Measurements from ENCODE around the gene ELAVL4. TPM values are rescaled to one million over a fixed set of nuclear protein-coding genes. Genes with fewer than 3 reads are reported as not detected.

The ELAVL4 gene
- total RNA-seq, 1 donor from 2014 or later, result not detected

GRCh38 chr1:50179639-50180038 is 70.9 kb downstream of the ELAVL4 start:
- DNase-seq (ENCODE audit: low read depth), result peak; percentile 7

DNA sequence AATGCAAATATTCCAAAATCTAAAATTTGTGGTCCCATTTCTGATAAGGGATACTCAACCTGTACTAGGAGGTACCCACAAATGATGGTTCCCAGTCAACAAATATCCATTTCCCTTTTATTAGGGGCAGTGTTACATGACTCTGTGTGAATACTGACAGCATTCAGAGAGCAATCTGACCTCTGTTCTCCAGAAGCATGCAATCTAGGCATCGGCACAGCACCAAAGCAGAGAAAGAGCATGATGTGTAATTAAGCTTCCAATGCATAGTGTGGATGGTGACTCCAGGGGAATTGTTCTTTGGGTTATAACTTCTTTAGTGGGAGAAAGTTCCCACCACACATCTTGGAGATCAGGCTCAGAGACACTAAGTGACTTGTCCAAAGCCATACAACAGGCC is 71.6 kb downstream of the ELAVL4 start:
- no peak for DNase-seq (ENCODE audit: low read depth)

- DNase-seq (ENCODE audit: low read depth), result peak; percentile 26
Observed at GRCh38 chr1:50181027-50181663, 72.4 kb downstream of the ELAVL4 start.

GRCh38 chr1:50183378-50184133 is 74.8 kb downstream of the ELAVL4 start:
- no peak for DNase-seq (ENCODE audit: low read depth)

DNA sequence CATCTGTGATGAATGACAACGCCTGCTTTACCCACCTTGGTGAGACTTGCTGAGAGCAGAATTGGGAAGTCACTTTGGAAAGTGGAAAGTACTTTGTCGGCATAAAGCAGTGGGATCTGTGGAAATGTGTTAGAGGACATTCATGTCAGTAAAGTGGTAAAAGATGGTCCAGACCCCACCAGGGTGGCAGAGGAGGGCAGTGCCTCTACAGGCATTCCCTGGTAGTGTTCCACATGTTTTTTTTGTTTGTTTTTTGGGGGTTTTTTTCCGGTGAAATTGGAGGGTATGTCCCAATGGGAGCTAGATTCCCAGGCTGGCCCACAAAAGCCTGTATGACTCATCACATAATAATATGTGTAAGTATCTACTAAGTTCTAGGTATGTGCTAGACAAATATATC is 80.6 kb downstream of the ELAVL4 start:
- DNase-seq (ENCODE audit: low read depth), result no peak

DNA sequence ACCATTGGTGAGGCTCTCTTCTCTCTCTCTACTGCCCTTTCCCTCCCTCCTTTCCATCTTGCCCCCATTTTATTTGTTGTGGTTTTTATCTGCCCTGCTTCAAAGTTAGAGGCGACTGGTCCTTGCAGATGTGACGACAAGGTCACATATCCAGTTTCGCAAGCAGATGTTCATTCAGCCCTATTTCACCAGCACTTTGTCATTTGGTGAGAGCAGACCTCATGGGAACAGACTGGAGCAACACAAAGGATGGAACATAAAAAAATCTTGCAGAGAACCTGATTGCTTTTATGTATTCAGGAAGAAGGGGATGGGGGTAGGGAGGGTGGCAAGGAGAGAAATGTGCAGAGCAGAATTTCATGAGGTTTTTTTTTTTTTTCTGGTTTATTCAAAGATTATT is 84.3 kb downstream of the ELAVL4 start:
- no peak for DNase-seq (ENCODE audit: low read depth)

DNA sequence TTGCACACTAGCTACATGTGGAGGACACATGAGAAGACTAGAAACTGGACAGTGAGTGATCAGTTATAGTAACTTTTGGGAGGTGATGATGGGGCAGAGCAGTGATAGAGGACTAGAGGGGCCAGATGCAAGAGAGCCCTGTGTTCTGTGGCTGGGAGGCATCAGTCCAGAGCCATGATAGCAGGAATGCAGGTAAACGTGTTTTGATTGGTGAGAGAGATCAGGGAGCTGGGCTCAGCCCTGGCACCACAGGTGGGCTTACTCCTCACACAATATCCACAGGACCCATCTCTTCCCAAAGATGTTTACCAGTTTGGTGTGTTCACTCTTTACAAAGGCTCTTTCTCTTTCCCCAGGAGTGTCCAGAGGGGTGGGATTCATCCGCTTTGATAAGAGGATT is 86.5 kb downstream of the ELAVL4 start:
- DNase-seq (ENCODE audit: low read depth), result no peak

GRCh38 chr1:50196081-50196480 is 87.4 kb downstream of the ELAVL4 start:
- no peak for DNase-seq (ENCODE audit: low read depth)

- no peak for DNase-seq (ENCODE audit: low read depth)
Observed at GRCh38 chr1:50197216-50197615, 88.5 kb downstream of the ELAVL4 start.

DNA sequence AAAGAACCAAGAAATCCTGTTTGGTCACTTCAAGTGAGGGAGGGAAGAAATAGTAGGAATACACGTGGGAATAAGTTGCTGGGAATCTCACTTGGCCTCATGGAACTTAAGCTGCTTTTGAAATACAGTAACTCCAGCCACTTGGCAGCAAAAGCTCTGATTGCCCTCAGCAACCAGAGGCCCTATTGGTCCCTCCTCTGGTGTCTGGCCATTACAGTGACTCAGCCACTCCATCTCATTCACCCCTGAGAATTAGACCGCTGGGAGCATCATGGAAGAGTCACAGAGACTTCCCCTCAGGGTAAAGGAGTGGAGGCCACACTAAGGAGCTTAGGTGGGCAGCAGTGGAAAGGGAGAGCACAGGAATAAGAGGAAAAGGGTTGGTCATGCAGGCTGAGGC is 99.6 kb downstream of the ELAVL4 start:
- DNase-seq (ENCODE audit: low read depth), result no peak

DNA sequence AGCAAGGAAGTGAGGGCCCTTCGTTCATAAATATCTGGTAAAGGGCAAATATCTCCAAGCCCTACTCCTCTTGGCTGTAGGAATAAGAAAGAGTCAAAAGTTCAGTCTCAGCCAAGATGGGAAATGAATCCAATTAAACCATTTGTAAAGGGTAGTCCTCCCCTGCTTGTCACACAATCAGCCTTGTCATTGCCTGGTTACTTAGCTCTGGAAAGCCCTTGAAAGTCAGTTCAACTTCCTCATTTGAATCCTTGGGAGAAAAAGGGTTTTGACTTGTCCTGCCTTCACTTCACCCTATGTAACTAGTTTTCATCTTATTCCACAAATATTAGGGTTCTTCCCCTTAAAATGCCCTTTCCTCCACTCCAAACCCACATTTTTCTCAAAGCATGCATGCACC is 100.0 kb downstream of the ELAVL4 start:
- no peak for DNase-seq (ENCODE audit: low read depth)

DNA sequence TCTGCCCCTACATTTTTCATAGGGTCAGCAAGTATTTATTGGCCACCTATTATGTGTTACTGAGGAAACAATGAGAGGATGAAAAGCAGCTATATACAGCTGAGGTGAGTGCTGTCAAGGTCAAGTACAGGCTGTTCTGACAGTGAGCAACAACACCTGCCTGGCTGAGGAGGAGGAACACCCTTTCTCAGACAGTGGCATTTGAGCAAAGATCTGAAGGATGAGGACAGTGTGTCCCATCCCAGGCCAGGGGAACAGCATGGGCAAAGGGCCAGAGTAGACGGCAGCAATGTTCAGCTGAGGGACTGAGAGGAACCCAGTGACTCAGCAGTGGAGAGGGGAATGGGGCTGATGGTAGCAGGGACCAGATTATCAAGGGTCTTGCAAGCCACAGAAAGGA is 101.0 kb downstream of the ELAVL4 start:
- DNase-seq (ENCODE audit: low read depth), result no peak

GRCh38 chr1:50213505-50213904 is 104.8 kb downstream of the ELAVL4 start:
- no peak for DNase-seq (ENCODE audit: low read depth)

GRCh38 chr1:50214717-50215116 is 106.0 kb downstream of the ELAVL4 start:
- DNase-seq (ENCODE audit: low read depth), result no peak

DNA sequence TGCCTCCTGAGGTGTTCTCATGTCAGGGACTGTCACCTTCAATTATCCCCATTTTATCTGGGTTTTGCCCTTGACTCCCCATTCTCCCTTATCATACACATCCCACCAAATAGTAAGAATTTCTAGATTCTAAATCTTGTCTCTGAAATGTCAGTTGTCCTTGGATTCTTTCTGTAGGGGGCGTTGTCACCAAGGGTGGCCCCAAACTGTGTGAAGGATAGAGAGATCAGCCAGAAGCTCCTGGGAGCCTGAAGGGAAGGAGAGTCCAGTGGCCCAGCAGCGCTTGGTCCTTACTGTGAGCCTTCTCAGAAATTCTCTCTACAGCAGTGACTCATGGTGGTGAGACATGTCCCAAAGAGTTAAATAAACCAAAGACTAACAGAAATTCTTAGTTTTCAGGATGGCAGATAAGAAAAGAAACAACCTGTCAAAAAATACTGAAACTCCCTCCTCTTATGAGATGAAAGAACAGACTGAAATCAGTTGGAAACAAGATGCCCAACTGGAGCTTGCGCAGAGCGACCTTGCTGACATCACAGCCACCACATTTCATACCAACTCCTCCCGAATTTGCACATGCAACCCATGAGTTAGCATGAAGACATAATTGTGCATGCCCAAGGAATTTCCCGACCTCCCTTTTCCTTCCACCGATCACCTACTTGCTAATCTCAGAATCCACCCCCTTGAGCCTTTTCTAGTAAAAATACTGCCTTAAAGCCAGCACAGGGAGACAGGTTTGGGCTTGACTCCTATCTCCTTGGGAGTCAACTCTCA is 109.8 kb downstream of the ELAVL4 start:
- DNase-seq (ENCODE audit: low read depth), result no peak

- no peak for DNase-seq (ENCODE audit: low read depth)
Observed at GRCh38 chr1:50228871-50229384, 120.2 kb downstream of the ELAVL4 start.

GRCh38 chr1:50231209-50231608 is 122.5 kb downstream of the ELAVL4 start:
- no peak for DNase-seq (ENCODE audit: low read depth)

DNA sequence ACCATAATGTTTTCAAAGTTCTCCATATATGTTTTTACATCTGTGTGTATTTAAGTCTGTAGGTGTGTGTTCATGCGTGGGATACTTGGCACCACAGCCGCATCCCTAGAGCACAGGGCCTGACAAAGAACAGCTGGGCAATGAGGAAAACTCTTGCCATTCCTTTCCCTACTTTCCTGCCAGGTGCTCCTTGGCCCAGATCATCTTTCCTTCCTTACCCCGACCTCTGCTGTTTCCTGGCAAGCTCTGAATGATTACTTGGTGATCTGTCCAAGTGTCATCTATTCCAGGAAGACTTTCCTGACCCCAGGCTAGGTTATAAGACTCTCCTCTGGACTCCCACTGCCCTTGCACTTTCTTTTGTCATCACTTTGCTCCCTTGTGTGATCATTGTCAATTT is 123.6 kb downstream of the ELAVL4 start:
- DNase-seq (ENCODE audit: low read depth), result no peak

GRCh38 chr1:50236656-50237055 is 127.9 kb downstream of the ELAVL4 start:
- DNase-seq (ENCODE audit: low read depth), result no peak

- no peak for DNase-seq (ENCODE audit: low read depth)
Observed at GRCh38 chr1:50237056-50237455, 128.3 kb downstream of the ELAVL4 start.

GRCh38 chr1:50243939-50244338 is 135.2 kb downstream of the ELAVL4 start:
- DNase-seq (ENCODE audit: low read depth), result no peak

- no peak for DNase-seq (ENCODE audit: low read depth)
Observed at GRCh38 chr1:50246869-50247268, 138.1 kb downstream of the ELAVL4 start.

DNA sequence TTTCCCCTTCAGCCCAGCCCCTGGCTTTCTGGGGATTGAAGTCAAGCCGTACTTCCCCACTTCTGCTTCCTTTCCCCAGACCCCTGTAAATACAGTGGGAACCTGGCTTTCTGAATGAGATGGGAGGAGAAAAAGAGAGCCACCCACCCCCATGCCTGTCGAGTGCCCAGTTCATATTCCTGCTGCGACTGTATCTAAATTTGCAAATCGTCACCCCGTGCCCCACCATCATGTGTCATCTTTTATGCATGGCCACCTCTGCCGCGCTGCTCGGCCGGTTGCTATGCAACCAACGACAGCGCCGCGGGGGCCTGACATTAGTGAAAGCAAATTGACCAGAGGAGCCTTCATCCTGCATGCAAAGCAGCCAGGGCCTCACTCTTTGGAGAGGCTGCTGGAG is 143.0 kb downstream of the ELAVL4 start:
- DNase-seq (ENCODE audit: low read depth), result no peak
